ENCODE data around the gene FGF14.

DNA sequence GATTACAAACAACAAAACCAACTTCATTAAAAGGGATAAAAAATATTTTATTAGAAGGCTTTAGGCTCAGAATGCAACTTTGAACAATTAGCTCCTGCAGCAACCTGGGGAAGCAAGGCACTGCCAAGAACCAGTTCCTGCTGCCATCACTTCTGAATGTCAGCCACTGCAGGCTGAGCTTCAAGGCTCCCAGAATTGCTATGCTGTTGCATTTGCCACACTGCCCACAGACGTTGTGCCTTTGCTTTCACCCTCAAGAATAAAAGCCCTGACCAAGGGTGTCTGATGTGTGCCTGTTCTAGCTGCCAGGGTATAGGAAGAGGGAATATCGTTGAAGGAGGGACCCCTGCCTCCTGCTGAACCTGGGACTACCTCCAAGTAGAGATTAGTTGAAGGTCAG lies 711.0 kb downstream of the FGF14 start:
- TF ChIP-seq, protein P1, sequence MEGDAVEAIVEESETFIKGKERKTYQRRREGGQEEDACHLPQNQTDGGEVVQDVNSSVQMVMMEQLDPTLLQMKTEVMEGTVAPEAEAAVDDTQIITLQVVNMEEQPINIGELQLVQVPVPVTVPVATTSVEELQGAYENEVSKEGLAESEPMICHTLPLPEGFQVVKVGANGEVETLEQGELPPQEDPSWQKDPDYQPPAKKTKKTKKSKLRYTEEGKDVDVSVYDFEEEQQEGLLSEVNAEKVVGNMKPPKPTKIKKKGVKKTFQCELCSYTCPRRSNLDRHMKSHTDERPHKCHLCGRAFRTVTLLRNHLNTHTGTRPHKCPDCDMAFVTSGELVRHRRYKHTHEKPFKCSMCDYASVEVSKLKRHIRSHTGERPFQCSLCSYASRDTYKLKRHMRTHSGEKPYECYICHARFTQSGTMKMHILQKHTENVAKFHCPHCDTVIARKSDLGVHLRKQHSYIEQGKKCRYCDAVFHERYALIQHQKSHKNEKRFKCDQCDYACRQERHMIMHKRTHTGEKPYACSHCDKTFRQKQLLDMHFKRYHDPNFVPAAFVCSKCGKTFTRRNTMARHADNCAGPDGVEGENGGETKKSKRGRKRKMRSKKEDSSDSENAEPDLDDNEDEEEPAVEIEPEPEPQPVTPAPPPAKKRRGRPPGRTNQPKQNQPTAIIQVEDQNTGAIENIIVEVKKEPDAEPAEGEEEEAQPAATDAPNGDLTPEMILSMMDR (IDR thresholded peaks at IDR 0.05): no peak
- no peak for TF ChIP-seq EZH2 (IDR thresholded peaks at IDR 0.05)

Measured in neural progenitor cell (in vitro differentiated cells).